OCI-LY7 (cell line): ENCODE measurements around the gene AMFR.

Experiments used
- EZH2phosphoT487 ChIP-seq: fragments of 200-600 bp; sonication (generic); IDR thresholded peaks from 2 replicates; pipeline ENCODE4 v1.6.1; 2018; ENCODE audit warnings: low read depth, borderline replicate concordance, mild to moderate bottlenecking, mixed run types, antibody characterized with exemption, low read length, moderate library complexity, mixed read lengths
- TF ChIP-seq, protein P1 (sequence below): fragments of 200-600 bp; sonication (generic); conservative IDR thresholded peaks from 2 replicates; pipeline ENCODE4 v1.5.1; 2014; ENCODE audit warnings: mild to moderate bottlenecking, antibody characterized with exemption, low read length, moderate library complexity, mixed read lengths

DNA sequence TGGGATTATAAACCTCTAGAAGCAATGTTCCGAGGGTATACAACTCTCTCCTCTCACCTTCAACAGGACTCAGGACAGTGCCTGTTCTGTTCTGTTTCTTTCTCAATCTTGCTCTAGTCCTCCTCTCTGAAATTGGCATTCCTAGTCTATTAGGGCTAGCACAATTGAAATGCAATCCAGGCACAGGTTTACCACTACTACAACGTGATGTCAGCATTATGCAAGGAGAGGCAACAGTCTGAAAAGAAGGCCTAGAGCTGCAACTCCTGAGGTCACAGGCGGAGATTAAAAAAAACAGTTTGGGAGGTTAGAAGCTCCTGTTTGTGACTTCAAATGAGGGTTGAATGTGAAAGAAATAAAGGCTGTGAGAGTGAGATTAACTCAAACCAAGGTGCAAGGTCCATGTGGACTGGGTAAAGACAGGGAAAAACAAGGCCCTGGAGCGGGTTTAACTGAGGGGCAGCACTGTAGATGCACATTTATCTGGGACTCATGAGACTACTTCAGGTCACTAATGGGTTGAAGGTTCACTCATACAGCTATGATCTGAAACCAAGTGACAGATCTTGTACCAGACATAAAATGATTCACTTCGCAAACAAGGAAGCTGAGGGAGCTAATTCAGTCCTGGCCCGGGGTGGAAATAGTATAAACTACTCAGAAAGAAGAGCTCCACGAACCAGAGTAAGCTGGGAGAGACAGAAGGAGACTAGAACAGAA lies 16.8 kb downstream of the AMFR start:
- TF ChIP-seq, protein P1, sequence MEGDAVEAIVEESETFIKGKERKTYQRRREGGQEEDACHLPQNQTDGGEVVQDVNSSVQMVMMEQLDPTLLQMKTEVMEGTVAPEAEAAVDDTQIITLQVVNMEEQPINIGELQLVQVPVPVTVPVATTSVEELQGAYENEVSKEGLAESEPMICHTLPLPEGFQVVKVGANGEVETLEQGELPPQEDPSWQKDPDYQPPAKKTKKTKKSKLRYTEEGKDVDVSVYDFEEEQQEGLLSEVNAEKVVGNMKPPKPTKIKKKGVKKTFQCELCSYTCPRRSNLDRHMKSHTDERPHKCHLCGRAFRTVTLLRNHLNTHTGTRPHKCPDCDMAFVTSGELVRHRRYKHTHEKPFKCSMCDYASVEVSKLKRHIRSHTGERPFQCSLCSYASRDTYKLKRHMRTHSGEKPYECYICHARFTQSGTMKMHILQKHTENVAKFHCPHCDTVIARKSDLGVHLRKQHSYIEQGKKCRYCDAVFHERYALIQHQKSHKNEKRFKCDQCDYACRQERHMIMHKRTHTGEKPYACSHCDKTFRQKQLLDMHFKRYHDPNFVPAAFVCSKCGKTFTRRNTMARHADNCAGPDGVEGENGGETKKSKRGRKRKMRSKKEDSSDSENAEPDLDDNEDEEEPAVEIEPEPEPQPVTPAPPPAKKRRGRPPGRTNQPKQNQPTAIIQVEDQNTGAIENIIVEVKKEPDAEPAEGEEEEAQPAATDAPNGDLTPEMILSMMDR = no peak
- TF ChIP-seq EZH2phosphoT487 = no peak
